ENCODE measurements around the gene B3GNT3.
A peak's percentile ranks its signal among the peaks of the same experiment; 100 is the strongest.

The B3GNT3 gene

GRCh38 chr19:17831419-17831888 is 36.5 kb downstream of the B3GNT3 start:
- Histone ChIP-seq H3K4me1 (ENCODE audit: control insufficient read depth, insufficient read depth, low read length) (peaks cover 2% of the 10 kb centered on the region), H3K9me3 (ENCODE audit: control insufficient read depth, insufficient read depth, low read length) (no peaks in the 10 kb centered on the region), H3K36me3 (ENCODE audit: control insufficient read depth, insufficient read depth, low read length) (peaks cover 2% of the 10 kb centered on the region), H3K27me3 (ENCODE audit: control insufficient read depth, insufficient read depth, low read length) (peaks cover 3% of the 10 kb centered on the region), H3K9ac (ENCODE audit: low read depth, low read length) (peak overlapping the region; percentile 54), H3K4me3 (ENCODE audit: low read depth, low read length) (peak overlapping the region; percentile 89)

DNA sequence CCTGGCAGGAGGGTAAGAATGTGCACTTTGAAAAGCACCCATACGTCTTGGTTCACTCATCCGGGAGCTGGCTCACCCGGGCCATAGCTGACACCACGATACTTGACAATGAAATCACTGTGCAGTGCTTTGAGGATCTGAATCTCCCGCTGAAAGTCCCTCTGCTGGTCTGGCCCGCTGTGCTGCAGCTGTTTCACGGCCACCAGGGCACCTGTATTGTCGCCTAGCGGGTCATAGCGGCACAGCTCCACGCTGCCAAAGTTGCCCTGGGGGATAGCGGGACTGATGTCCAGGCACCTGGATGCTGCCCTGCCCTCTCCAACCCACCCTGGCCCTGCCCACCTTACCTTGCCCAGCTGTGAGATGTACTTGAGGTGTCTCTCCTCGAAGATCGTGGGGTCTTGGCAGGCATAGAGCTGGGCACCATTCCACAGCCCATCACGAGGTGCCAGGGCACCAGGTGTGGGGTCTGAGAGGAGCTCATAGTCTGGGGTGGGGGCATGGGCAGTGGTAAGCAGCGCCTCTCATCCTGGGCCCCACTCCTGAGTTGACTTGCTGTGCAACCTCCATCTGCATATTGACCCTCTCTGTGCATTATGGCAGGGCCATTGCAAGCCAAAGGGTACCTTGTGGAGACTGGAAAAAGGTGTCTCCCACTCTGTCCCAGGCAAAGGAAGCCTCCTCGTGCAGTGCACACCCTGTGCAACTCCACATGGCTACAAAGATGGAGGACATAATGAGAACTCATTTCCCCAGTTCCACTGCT is 37.7 kb downstream of the B3GNT3 start:
- Histone ChIP-seq H3K27me3 (ENCODE audit: control insufficient read depth, insufficient read depth, low read length) (peaks cover 3% of the 10 kb centered on the region), H3K9me3 (ENCODE audit: control insufficient read depth, insufficient read depth, low read length) (no peaks in the 10 kb centered on the region), H3K9ac (ENCODE audit: low read depth, low read length) (no peak overlapping the region), H3K4me3 (ENCODE audit: low read depth, low read length) (no peak overlapping the region), H3K4me1 (ENCODE audit: control insufficient read depth, insufficient read depth, low read length) (peaks cover 2% of the 10 kb centered on the region), H3K36me3 (ENCODE audit: control insufficient read depth, insufficient read depth, low read length) (no peaks in the 10 kb centered on the region)

- H3K27me3 ChIP-seq (ENCODE audit: control insufficient read depth, insufficient read depth, low read length): peaks cover 7% of the 10 kb centered on the region
- no peak overlapping the region for H3K9ac ChIP-seq (ENCODE audit: low read depth, low read length)
- no peak overlapping the region for H3K4me3 ChIP-seq (ENCODE audit: low read depth, low read length)
- no peaks in the 10 kb centered on the region for H3K36me3 ChIP-seq (ENCODE audit: control insufficient read depth, insufficient read depth, low read length)
- no peaks in the 10 kb centered on the region for H3K9me3 ChIP-seq (ENCODE audit: control insufficient read depth, insufficient read depth, low read length)
- H3K4me1 ChIP-seq (ENCODE audit: control insufficient read depth, insufficient read depth, low read length): peaks cover 2% of the 10 kb centered on the region
Measured at GRCh38 chr19:17834350-17835181, 39.6 kb downstream of the B3GNT3 start.

DNA sequence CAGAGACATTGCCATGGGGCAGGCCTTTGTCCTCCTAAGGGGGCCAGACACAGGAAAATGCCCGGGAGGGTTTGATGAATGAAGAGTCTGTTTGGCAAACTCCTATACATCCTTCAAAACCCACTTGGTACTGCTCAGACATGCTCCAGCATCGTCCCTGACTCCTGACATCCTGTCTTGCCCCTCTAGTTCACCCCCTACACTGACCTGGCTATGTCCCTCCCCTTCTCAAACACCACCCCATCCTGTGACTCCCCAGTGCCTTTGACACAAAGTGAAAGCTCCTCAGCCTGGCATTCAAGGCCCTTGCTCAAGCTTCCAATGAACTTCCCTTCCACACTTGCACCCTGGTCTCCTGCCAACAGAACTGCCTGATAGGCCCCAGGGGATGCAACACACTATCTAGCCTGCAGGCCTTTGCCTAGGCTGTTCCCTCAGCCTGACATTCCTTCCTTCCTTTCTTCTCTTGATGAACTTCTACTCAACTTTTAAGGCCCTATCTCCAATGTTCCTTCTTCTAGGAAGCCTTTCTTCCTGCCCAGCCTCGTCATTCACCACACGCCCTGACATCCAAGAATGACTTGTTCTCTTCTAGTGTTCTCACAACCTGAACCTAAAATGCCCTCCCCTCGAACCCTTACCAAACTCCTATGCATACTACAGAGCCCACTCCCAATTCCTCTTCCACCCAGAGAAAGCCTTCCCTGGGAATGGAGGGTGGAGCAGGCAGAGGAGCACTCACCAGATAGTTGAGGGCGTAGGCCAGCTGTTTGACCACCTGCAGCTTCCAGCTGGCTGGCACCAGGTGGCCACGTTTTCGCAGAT is 40.5 kb downstream of the B3GNT3 start:
- Histone ChIP-seq H3K36me3 (ENCODE audit: control insufficient read depth, insufficient read depth, low read length) (no peaks in the 10 kb centered on the region), H3K27me3 (ENCODE audit: control insufficient read depth, insufficient read depth, low read length) (peaks cover 9% of the 10 kb centered on the region), H3K9me3 (ENCODE audit: control insufficient read depth, insufficient read depth, low read length) (no peaks in the 10 kb centered on the region), H3K4me3 (ENCODE audit: low read depth, low read length) (no peak overlapping the region), H3K9ac (ENCODE audit: low read depth, low read length) (no peak overlapping the region), H3K4me1 (ENCODE audit: control insufficient read depth, insufficient read depth, low read length) (peaks cover 2% of the 10 kb centered on the region)

- H3K9ac ChIP-seq (ENCODE audit: low read depth, low read length): no peak overlapping the region
- H3K9me3 ChIP-seq (ENCODE audit: control insufficient read depth, insufficient read depth, low read length): no peaks in the 10 kb centered on the region
- H3K4me1 ChIP-seq (ENCODE audit: control insufficient read depth, insufficient read depth, low read length): peaks cover 2% of the 10 kb centered on the region
- H3K4me3 ChIP-seq (ENCODE audit: low read depth, low read length): no peak overlapping the region
- H3K36me3 ChIP-seq (ENCODE audit: control insufficient read depth, insufficient read depth, low read length): no peaks in the 10 kb centered on the region
- H3K27me3 ChIP-seq (ENCODE audit: control insufficient read depth, insufficient read depth, low read length): peaks cover 15% of the 10 kb centered on the region
Measured at GRCh38 chr19:17836530-17836929, 41.6 kb downstream of the B3GNT3 start.

GRCh38 chr19:17837972-17838371 is 43.0 kb downstream of the B3GNT3 start:
- Histone ChIP-seq H3K27me3 (ENCODE audit: control insufficient read depth, insufficient read depth, low read length) (peaks cover 18% of the 10 kb centered on the region), H3K4me1 (ENCODE audit: control insufficient read depth, insufficient read depth, low read length) (peaks cover 2% of the 10 kb centered on the region), H3K36me3 (ENCODE audit: control insufficient read depth, insufficient read depth, low read length) (no peaks in the 10 kb centered on the region)

GRCh38 chr19:17840019-17840418 is 45.1 kb downstream of the B3GNT3 start:
- H3K27me3 ChIP-seq (ENCODE audit: control insufficient read depth, insufficient read depth, low read length): peaks cover 22% of the 10 kb centered on the region
- H3K36me3 ChIP-seq (ENCODE audit: control insufficient read depth, insufficient read depth, low read length): no peaks in the 10 kb centered on the region
- no peaks in the 10 kb centered on the region for H3K4me1 ChIP-seq (ENCODE audit: control insufficient read depth, insufficient read depth, low read length)
- H3K9ac ChIP-seq (ENCODE audit: low read depth, low read length): no peak overlapping the region
- no peaks in the 10 kb centered on the region for H3K9me3 ChIP-seq (ENCODE audit: control insufficient read depth, insufficient read depth, low read length)
- no peak overlapping the region for H3K4me3 ChIP-seq (ENCODE audit: low read depth, low read length)

More at GRCh38 chr19:17837972-17838371, 43.0 kb downstream of the B3GNT3 start:
- no peaks in the 10 kb centered on the region for H3K9me3 ChIP-seq (ENCODE audit: control insufficient read depth, insufficient read depth, low read length)
- no peak overlapping the region for H3K4me3 ChIP-seq (ENCODE audit: low read depth, low read length)
- no peak overlapping the region for H3K9ac ChIP-seq (ENCODE audit: low read depth, low read length)

GRCh38 chr19:17841371-17841809 is 46.5 kb downstream of the B3GNT3 start:
- Histone ChIP-seq H3K9me3 (ENCODE audit: control insufficient read depth, insufficient read depth, low read length) (no peaks in the 10 kb centered on the region), H3K9ac (ENCODE audit: low read depth, low read length) (no peak overlapping the region), H3K4me1 (ENCODE audit: control insufficient read depth, insufficient read depth, low read length) (no peaks in the 10 kb centered on the region), H3K4me3 (ENCODE audit: low read depth, low read length) (peak overlapping the region; percentile 73), H3K36me3 (ENCODE audit: control insufficient read depth, insufficient read depth, low read length) (no peaks in the 10 kb centered on the region), H3K27me3 (ENCODE audit: control insufficient read depth, insufficient read depth, low read length) (peaks cover 22% of the 10 kb centered on the region)

DNA sequence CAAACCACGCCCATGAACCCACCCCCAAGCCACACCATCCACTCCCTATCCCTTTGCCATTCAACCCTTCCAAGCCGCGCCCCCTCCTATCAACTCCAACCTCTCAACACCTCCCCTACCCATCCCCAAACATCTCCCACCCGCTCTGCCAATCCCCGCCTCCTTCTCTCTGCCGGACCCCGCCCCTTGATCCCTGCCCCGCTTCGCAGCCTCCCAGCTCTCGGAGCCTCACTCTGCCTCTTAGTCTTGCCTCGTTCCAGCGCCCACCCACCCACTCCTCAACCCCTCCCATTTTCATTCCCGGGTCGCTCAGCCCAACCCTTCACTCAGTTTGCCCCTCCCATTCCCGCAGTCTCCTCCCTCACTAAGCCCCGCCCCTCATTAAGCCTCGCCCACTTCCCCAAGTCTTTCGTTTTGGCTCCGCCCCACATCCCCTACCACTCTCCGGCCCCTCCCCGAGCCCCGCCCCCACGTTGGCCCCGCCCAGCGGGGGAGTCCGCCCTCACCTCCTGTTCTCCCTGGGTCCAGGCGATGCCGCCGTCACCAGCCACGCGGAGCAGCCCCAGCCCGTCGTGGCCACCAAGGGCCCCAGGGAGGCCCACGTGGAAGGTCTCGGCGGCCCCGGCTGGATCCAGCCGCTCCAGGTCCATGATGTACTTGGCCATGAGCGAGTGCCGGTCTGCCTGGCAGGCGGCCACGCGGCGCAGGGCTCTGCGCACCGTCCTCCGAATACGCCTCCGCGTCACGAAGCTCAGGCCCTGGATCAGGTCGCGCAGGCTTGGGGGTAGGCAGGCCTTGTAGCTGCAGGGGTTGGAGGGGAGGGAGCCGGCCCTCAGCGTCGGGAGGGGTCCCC is 47.1 kb downstream of the B3GNT3 start:
- peak overlapping the region; percentile 47 for H3K9ac ChIP-seq (ENCODE audit: low read depth, low read length)

DNA sequence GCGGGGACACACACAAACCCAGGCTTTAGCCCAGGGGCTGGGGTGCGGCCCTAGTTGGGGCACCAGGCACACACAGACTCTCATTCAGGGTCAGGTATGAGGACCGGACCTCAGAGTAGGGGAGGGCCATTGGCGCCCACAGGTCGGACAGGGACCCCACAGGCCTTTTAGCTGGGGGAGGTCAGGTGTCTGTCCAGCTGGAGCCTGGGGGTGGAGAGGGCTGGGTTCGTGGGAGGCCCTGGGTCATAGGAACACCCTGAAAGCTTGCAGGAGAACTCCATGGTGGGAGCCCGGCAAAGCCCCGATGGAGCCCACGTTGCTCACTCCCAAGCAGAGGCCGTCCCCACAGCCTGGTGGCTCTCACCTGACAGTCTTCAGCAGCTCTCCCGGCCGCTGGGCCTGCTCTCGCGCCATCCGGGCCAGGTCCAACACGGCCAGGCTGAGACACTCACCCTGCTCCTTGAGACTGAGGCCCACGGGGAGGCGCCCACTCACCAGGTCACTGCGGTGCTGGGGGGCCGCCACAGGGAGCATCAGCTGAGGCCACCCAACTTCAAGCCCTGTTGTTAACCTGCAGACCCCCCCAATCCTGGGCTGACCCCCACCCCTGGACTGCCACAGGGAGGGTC is 47.8 kb downstream of the B3GNT3 start:
- H3K36me3 ChIP-seq (ENCODE audit: control insufficient read depth, insufficient read depth, low read length): no peaks in the 10 kb centered on the region
- H3K4me1 ChIP-seq (ENCODE audit: control insufficient read depth, insufficient read depth, low read length): no peaks in the 10 kb centered on the region
- no peaks in the 10 kb centered on the region for H3K9me3 ChIP-seq (ENCODE audit: control insufficient read depth, insufficient read depth, low read length)
- peak overlapping the region; percentile 64 for H3K4me3 ChIP-seq (ENCODE audit: low read depth, low read length)
- H3K9ac ChIP-seq (ENCODE audit: low read depth, low read length): peak overlapping the region; percentile 47
- H3K27me3 ChIP-seq (ENCODE audit: control insufficient read depth, insufficient read depth, low read length): peaks cover 22% of the 10 kb centered on the region

More for the DNA sequence above, 47.1 kb downstream of the B3GNT3 start:
- Histone ChIP-seq H3K4me3 (ENCODE audit: low read depth, low read length) (peak overlapping the region; percentile 73), H3K27me3 (ENCODE audit: control insufficient read depth, insufficient read depth, low read length) (peaks cover 22% of the 10 kb centered on the region), H3K9me3 (ENCODE audit: control insufficient read depth, insufficient read depth, low read length) (no peaks in the 10 kb centered on the region), H3K36me3 (ENCODE audit: control insufficient read depth, insufficient read depth, low read length) (no peaks in the 10 kb centered on the region), H3K4me1 (ENCODE audit: control insufficient read depth, insufficient read depth, low read length) (no peaks in the 10 kb centered on the region)

Data from iPS-15b (cell line).